A549 (cell line): ENCODE measurements around the gene TMEM205. TPM values are rescaled to one million over a fixed set of nuclear protein-coding genes. Genes with fewer than 3 reads are reported as not detected.
A peak's percentile ranks its signal among the peaks of the same experiment; 100 is the strongest.
"Not testable (repeated sequence)": the region's sequence is repeated elsewhere in the genome, so short reads cannot be mapped to it uniquely, and the experiment has no call there.

Experiments used
- ATAC-seq, 2 experiments: fragments of 200-7000 bp in 1 of 2; fragments of >200 bp in 1 of 2; cut with Nextera tagmentation in 1 of 2; cut with Tn5 transposase in 1 of 2; 3 replicates each; pipeline versions ENCODE4 v1.8.0 to v1.9.1; 2018 to 2020; ENCODE audit warnings: mild to moderate bottlenecking in 1 of 2, moderate library complexity in 1 of 2
- CTCF ChIA-PET: fragments of 300-600 bp; sonication (Branson Sonifier 250); formaldehyde crosslinking; extraction: SDS; loops from one replicate; lab custom pipeline; 2021; ENCODE audit warnings: antibody characterized with exemption, inconsistent platforms; lab: Yijun Ruan, JAX
- POLR2A ChIA-PET: fragments of 350-600 bp; formaldehyde crosslinking; extraction: SDS; loops from one replicate; lab custom pipeline; 2021; ENCODE audit warnings: antibody characterized with exemption, inconsistent platforms; lab: Yijun Ruan, JAX
- DNase-seq, 2 experiments: peaks; one replicate each; pipeline versions ENCODE4 v3.0.0 to v3.0.0-alpha.2; 2011 to 2016; ENCODE audit warnings: low read depth in 1 of 2, low spot score in 1 of 2
- FAIRE-seq: peaks from 2 replicates; lab custom pipeline; 2011; peaks lifted over from hg19 to GRCh38; lab: Jason Lieb, UNC
- H3K27ac ChIP-seq, 2 experiments: fragments of >200 bp; sonication (Bioruptor Twin); formaldehyde crosslinking; 3 replicates each; pipeline ENCODE4 v1.5.1; 2016 to 2017
- H3K4me1 ChIP-seq: fragments of >200 bp; sonication (Bioruptor Twin); formaldehyde crosslinking; 3 replicates; pipeline ENCODE4 v1.6.1; 2016
- H3K4me2 ChIP-seq: fragments of >200 bp; sonication (Bioruptor Twin); formaldehyde crosslinking; 3 replicates; pipeline ENCODE4 v1.6.1; 2016
- H3K4me3 ChIP-seq: fragments of >200 bp; sonication (Bioruptor Twin); formaldehyde crosslinking; 3 replicates; pipeline ENCODE4 v1.5.1; 2016
- H3K9me3 ChIP-seq: fragments of >200 bp; sonication (Bioruptor Twin); formaldehyde crosslinking; 3 replicates; pipeline ENCODE4 v1.6.1; 2016
- CBX2 ChIP-seq: fragments of 200-600 bp; sonication (generic); IDR thresholded peaks from 2 replicates; pipeline ENCODE4 v1.6.1; 2016; ENCODE audit warnings: low read depth, mild to moderate bottlenecking, borderline replicate concordance
- CBX8 ChIP-seq: fragments of 200-600 bp; sonication (generic); IDR thresholded peaks from 2 replicates; pipeline ENCODE4 v1.6.1; 2016
- CHD4 ChIP-seq: fragments of 200-600 bp; sonication (generic); IDR thresholded peaks from 2 replicates; pipeline ENCODE4 v1.6.1; 2016; ENCODE audit warnings: antibody characterized with exemption, mild to moderate bottlenecking, borderline replicate concordance
- EHMT2 ChIP-seq: fragments of 200-600 bp; sonication (generic); IDR thresholded peaks from 2 replicates; pipeline ENCODE4 v1.6.1; 2016; ENCODE audit warnings: antibody characterized with exemption, low read depth, mild to moderate bottlenecking, moderate library complexity
- EP300 ChIP-seq, 2 experiments: fragments of >200 bp; sonication (Bioruptor Twin); formaldehyde crosslinking; IDR thresholded peaks; 2 replicates in 1 of 2; 3 replicates in 1 of 2; pipeline ENCODE4 v1.6.1; 2016 to 2017
- FOSB ChIP-seq: fragments of 250-450 bp; sonication (Bioruptor Pico); IDR thresholded peaks from 2 replicates; pipeline ENCODE4 v1.5.0; 2020; ENCODE audit warnings: mild to moderate bottlenecking, moderate library complexity
- FOSL2 ChIP-seq, 2 experiments: fragments of 450-650 bp in 1 of 2; fragments of >200 bp in 1 of 2; sonication (Bioruptor Twin) in 1 of 2; formaldehyde crosslinking; IDR thresholded peaks; 2 replicates each; pipeline versions ENCODE4 v1.5.0 to v1.6.1; 2016 to 2020; ENCODE audit warnings: mild to moderate bottlenecking in 1 of 2, moderate library complexity in 1 of 2
- FOXS1 ChIP-seq: fragments of 250-450 bp; sonication (Bioruptor Pico); IDR thresholded peaks from 2 replicates; pipeline ENCODE4 v1.5.0; 2020; ENCODE audit warnings: mild to moderate bottlenecking, moderate library complexity
- HDAC2 ChIP-seq: fragments of 200-600 bp; sonication (generic); IDR thresholded peaks from 2 replicates; pipeline ENCODE4 v1.6.1; 2016
- HES2 ChIP-seq: fragments of >200 bp; sonication (Bioruptor Twin); formaldehyde crosslinking; IDR thresholded peaks from 2 replicates; pipeline ENCODE4 v1.6.1; 2016
- HOXB13 ChIP-seq: fragments of 250-450 bp; sonication (Bioruptor Pico); IDR thresholded peaks from 2 replicates; pipeline ENCODE4 v1.5.0; 2020; ENCODE audit warnings: low read depth, mild to moderate bottlenecking, moderate library complexity
- HOXB5 ChIP-seq: fragments of 250-450 bp; sonication (Bioruptor Pico); IDR thresholded peaks from 2 replicates; pipeline ENCODE4 v1.5.0; 2020; ENCODE audit warnings: mild to moderate bottlenecking, moderate library complexity
- JUNB ChIP-seq: fragments of >200 bp; sonication (Bioruptor Twin); formaldehyde crosslinking; IDR thresholded peaks from 2 replicates; pipeline ENCODE4 v1.6.1; 2016
- MAFK ChIP-seq: fragments of 450-650 bp; IDR thresholded peaks from 2 replicates; pipeline ENCODE4 v1.6.1; 2014; ENCODE audit not compliant: partially characterized antibody
- MAZ ChIP-seq: fragments of 150-350 bp; IDR thresholded peaks from 2 replicates; pipeline ENCODE4 v1.6.1; 2014; ENCODE audit warnings: antibody characterized with exemption, low read depth, low read length, borderline replicate concordance
- NFE2L2 ChIP-seq: fragments of 150-350 bp; conservative IDR thresholded peaks from 2 replicates; pipeline ENCODE4 v1.6.1; 2014; ENCODE audit warnings: low read length
- NPAS2 ChIP-seq: fragments of 250-450 bp; sonication (Bioruptor Pico); IDR thresholded peaks from 2 replicates; pipeline ENCODE4 v1.8.0; 2022; ENCODE audit warnings: mild to moderate bottlenecking, moderate library complexity, borderline replicate concordance
- NR3C1 ChIP-seq: fragments of >200 bp; sonication (Bioruptor Twin); formaldehyde crosslinking; IDR thresholded peaks from 3 replicates; pipeline ENCODE4 v1.6.1; 2017
- POLR2AphosphoS2 ChIP-seq: conservative IDR thresholded peaks from 2 replicates; pipeline ENCODE4 v1.6.1; 2012; ENCODE audit warnings: low read length, improper control_type of control experiment, inconsistent platforms
- RAD21 ChIP-seq, 2 experiments: fragments of >200 bp in 1 of 2; sonication (Bioruptor Twin) in 1 of 2; formaldehyde crosslinking in 1 of 2; IDR thresholded peaks in 1 of 2; conservative IDR thresholded peaks in 1 of 2; 2 replicates in 1 of 2; 3 replicates in 1 of 2; pipeline ENCODE4 v1.6.1; 2012 to 2018; ENCODE audit warnings: inconsistent platforms in 1 of 2
- RARB ChIP-seq: fragments of 250-450 bp; sonication (Bioruptor Pico); IDR thresholded peaks from 2 replicates; pipeline ENCODE4 v1.8.0; 2021; ENCODE audit warnings: mild to moderate bottlenecking, moderate library complexity
- RFX5 ChIP-seq: fragments of 450-650 bp; IDR thresholded peaks from 2 replicates; pipeline ENCODE4 v1.7.1; 2014; ENCODE audit warnings: antibody characterized with exemption, mild to moderate bottlenecking, moderate library complexity
- SMC3 ChIP-seq: fragments of >200 bp; sonication (Bioruptor Twin); formaldehyde crosslinking; IDR thresholded peaks from 3 replicates; pipeline ENCODE4 v1.6.1; 2018; ENCODE audit warnings: inconsistent platforms
- TP53 ChIP-seq: fragments of 250-450 bp; sonication (Bioruptor Pico); IDR thresholded peaks from 2 replicates; pipeline ENCODE4 v1.5.0; 2021; ENCODE audit warnings: mild to moderate bottlenecking, moderate library complexity
- ZC3H11A ChIP-seq: fragments of 450-650 bp; IDR thresholded peaks from 2 replicates; pipeline ENCODE4 v1.6.1; 2014; ENCODE audit warnings: antibody characterized with exemption, mild to moderate bottlenecking
- ZNF302 ChIP-seq: fragments of 250-450 bp; sonication (Bioruptor Pico); IDR thresholded peaks from 2 replicates; pipeline ENCODE4 v1.9.0; 2021; ENCODE audit warnings: inconsistent platforms, mild to moderate bottlenecking, moderate library complexity
- ZSCAN20 ChIP-seq: fragments of 250-450 bp; sonication (Bioruptor Pico); IDR thresholded peaks from 2 replicates; pipeline ENCODE4 v1.8.0; 2022; ENCODE audit warnings: mild to moderate bottlenecking, moderate library complexity
- WGBS: methylation state at CpG from one replicate; pipeline ENCODE4 v1.1.6; 2017; ENCODE audit errors: missing lambda C conversion rate; 5-methylcytosine and 5-hydroxymethylcytosine counted together
- polyA plus RNA-seq, 4 experiments: library from polyadenylated mRNA; depleted of rRNA in 3 of 4; stranded (reverse); fragments of >200 nt; fragmentation: RNase III in 1 of 4; extraction: RNeasy Plus Mini Kit Qiagen cat#74134 plus additional on column Dnase treatment in 1 of 4; gene quantifications; 2 replicates in 3 of 4; 3 replicates in 1 of 4; pipeline ENCODE4 v1.2.3, GENCODE V29; 2011 to 2017
- TF ChIP-seq, protein P1 (sequence below): fragments of 450-650 bp; IDR thresholded peaks from 2 replicates; pipeline ENCODE4 v1.6.1; 2014; ENCODE audit warnings: antibody characterized with exemption

TMEM205 gene
- polyA plus RNA-seq, 2 of the 4 experiments (the other 2 are of a cell fraction): 91.6 to 183 TPM

- no peak overlapping the region for H3K4me3 ChIP-seq
- peak overlapping the region; percentile 85 for H3K4me2 ChIP-seq
- peaks cover 14% of the 10 kb centered on the region for H3K4me1 ChIP-seq
- peak overlapping the region in 1 of 2 experiments; percentile 95; a peak in 2 of 6 replicates for H3K27ac ChIP-seq
- ATAC-seq: no peak
- FAIRE-seq: no peak
- no peak for DNase-seq
- TF ChIP-seq HOXB13: no peak
- no peak for TF ChIP-seq ZNF302 (CRISPR knock-in tag)
- TF ChIP-seq NPAS2 (CRISPR knock-in tag): no peak
- no peak for TF ChIP-seq HES2
- TF ChIP-seq, protein P1, sequence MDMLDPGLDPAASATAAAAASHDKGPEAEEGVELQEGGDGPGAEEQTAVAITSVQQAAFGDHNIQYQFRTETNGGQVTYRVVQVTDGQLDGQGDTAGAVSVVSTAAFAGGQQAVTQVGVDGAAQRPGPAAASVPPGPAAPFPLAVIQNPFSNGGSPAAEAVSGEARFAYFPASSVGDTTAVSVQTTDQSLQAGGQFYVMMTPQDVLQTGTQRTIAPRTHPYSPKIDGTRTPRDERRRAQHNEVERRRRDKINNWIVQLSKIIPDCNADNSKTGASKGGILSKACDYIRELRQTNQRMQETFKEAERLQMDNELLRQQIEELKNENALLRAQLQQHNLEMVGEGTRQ: no peak
- no peak for TF ChIP-seq POLR2AphosphoS2
- TF ChIP-seq FOSL2 (IDR thresholded peaks at IDR 0.05): no peak
- TF ChIP-seq FOSL2 (CRISPR knock-in tag; IDR thresholded peaks at IDR 0.05): no peak
- TF ChIP-seq ZC3H11A: no peak
- TF ChIP-seq MAZ: no peak
- TF ChIP-seq CBX2: no peak
- no peak for TF ChIP-seq EP300 (IDR thresholded peaks at IDR 0.05)
- TF ChIP-seq TP53 (CRISPR knock-in tag): no peak
- no peaks in the 10 kb centered on the region for H3K9me3 ChIP-seq
- ChIA-PET CTCF (interaction anchor here (0.8 to 5.0 kb wide), 4 partner anchors 42 to 144 kb away, joined by 3 to 31 read pairs (median 3); partner anchors contain the start of gene TSPAN16), POLR2A (interaction anchor here (2.4 kb wide), 1 partner anchor 37 kb away, joined by 13 read pairs; the partner anchor contains the start of gene SWSAP1)
- WGBS: 88% methylated on average over 7 of the region's 7 CpGs
Observed at GRCh38 chr19:11338121-11338520, 7.9 kb downstream of the TMEM205 start.

DNA sequence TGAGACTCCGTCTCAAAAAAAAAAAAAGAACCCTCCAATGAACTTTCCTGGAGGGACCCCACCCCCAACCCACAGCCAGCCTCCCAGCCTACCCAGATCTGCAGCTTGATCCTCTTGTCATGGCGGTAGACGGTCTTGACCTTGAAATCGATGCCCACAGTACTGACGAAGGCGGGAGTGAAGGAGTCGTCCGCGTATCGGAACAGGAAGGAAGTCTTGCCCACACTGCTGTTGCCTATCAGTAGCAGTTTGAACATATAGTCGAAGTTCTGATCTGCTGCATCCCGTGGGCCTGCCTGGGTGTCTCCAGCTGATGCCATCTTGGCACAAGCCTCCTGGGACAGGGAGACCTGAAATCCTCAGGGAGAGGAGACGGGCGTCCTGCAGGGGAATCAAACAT lies 9.0 kb downstream of the TMEM205 start:
- CTCF ChIA-PET: interaction anchor here (0.8 to 5.0 kb wide), 5 partner anchors 43 to 146 kb away, joined by 3 to 31 read pairs (median 3); partner anchors contain the start of genes ODAD3 and PRKCSH
- no peak overlapping the region for H3K4me2 ChIP-seq
- peaks cover 12% of the 10 kb centered on the region for H3K4me1 ChIP-seq
- H3K27ac ChIP-seq: no peak overlapping the region
- WGBS: 94% methylated on average over 14 of the region's 14 CpGs
- POLR2A ChIA-PET: interaction anchor here (0.6 kb wide), 1 partner anchor 10 kb away, joined by 4 read pairs; the partner anchor contains the start of gene CCDC159
- no peak overlapping the region for H3K4me3 ChIP-seq
- no peak for FAIRE-seq
- no peak for ATAC-seq
- DNase-seq: no peak
- H3K9me3 ChIP-seq: no peaks in the 10 kb centered on the region
- TF ChIP-seq FOXS1: no peak
- no peak for TF ChIP-seq ZSCAN20
- TF ChIP-seq EHMT2: no peak
- no peak for TF ChIP-seq EP300 (IDR thresholded peaks at IDR 0.05)
- no peak for TF ChIP-seq HOXB5 (CRISPR knock-in tag)
- TF ChIP-seq TP53 (CRISPR knock-in tag): no peak
- no peak for TF ChIP-seq CBX8
- TF ChIP-seq NR3C1: no peak
- no peak for TF ChIP-seq RARB (CRISPR knock-in tag)
- no peak for TF ChIP-seq MAZ
- TF ChIP-seq FOSB: no peak
- TF ChIP-seq CHD4: no peak
- TF ChIP-seq JUNB: no peak
- TF ChIP-seq RFX5: no peak

DNA sequence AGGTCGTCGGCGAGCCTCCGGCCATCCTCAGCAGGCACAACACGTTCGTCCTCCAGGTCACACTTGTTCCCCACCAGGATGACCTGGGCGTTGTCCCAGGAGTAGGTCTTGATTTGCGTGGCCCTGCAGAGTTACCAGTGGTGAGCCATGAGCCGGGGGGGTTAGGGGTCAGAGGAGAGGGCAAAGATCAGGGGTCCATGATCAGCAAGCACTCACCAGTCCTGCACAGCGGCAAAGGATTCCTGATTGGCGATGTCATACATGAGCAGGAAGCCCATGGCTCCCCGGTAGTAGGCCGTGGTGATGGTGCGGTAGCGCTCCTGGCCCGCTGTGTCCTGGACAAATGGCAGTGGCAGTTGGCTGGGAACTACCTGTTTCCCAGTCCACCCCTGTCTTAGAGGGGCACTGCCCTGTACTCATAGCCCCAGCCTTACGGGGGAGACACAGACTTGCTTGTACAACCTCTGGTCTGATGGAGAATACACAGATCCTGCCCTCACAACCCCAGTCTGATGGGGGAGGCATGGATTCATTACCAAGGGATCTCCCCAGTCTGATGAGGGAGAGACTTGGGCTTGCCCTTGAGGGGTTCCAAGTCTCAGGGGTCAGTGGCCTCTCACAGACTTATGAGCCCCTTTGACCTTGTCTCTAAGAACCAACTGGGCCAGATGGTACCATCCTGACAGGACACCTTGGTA lies 10.5 kb downstream of the TMEM205 start:
- ChIA-PET CTCF (interaction anchor here (0.7 kb wide), 2 partner anchors 25 to 42 kb away, joined by 3 to 5 read pairs; no protein-coding TSS in a partner anchor), POLR2A (no interaction called here)
- FAIRE-seq (no peak), DNase-seq (no peak), ATAC-seq (no peak)
- 96% methylated on average over 10 of the region's 17 CpGs for WGBS
- Histone ChIP-seq H3K4me2 (no peak overlapping the region), H3K9me3 (no peaks in the 10 kb centered on the region), H3K4me3 (no peak overlapping the region), H3K4me1 (peaks cover 12% of the 10 kb centered on the region), H3K27ac (no peak overlapping the region)
- TF ChIP-seq POLR2AphosphoS2: no peak
- no peak for TF ChIP-seq TP53 (CRISPR knock-in tag)
- TF ChIP-seq RAD21 (conservative IDR thresholded peaks at IDR 0.05 in 1 of 2, IDR thresholded peaks at IDR 0.05 in 1 of 2): no peak
- TF ChIP-seq NFE2L2: no peak
- no peak for TF ChIP-seq MAFK
- TF ChIP-seq HDAC2: no peak
- TF ChIP-seq SMC3: no peak
- no peak for TF ChIP-seq RFX5
- TF ChIP-seq, protein P1: no peak

GRCh38 chr19:11333838-11334237 lies 12.2 kb downstream of the TMEM205 start:
- DNase-seq: peak in 1 of 2 experiments; percentile 71
- CTCF ChIA-PET, H3K4me1 ChIP-seq, H3K4me2 ChIP-seq, H3K4me3 ChIP-seq, FAIRE-seq, POLR2A ChIA-PET, H3K9me3 ChIP-seq, H3K27ac ChIP-seq: not testable (repeated sequence)
- ATAC-seq: peak; percentile 52 to 56; a peak in 3 of 6 replicates
- WGBS: 53% methylated on average over 9 of the region's 9 CpGs
